Tongue (tissue), 2 donors: ENCODE results near the gene MS4A13. TPM values are rescaled to one million over a fixed set of nuclear protein-coding genes. Genes with fewer than 3 reads are reported as not detected.
"Not testable (repeated sequence)": the region's sequence is repeated elsewhere in the genome, so short reads cannot be mapped to it uniquely, and the experiment has no call there.

Source experiments
- DNase-seq: peaks from one replicate; pipeline ENCODE4 v3.0.0-alpha.2; 2015
- total RNA-seq: library from RNA; depleted of rRNA; stranded (reverse); fragments of >200 nt; gene quantifications from one replicate; pipeline ENCODE4 v1.2.3, GENCODE V29; 2014

Gene MS4A13, protein sequence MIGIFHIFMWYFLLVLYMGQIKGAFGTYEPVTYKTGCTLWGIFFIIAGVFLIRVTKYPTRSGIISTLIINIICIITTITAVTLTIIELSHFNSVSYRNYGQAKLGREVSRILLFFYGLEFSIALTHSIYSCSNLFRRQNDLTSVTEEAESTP
- total RNA-seq: not detected

DNA sequence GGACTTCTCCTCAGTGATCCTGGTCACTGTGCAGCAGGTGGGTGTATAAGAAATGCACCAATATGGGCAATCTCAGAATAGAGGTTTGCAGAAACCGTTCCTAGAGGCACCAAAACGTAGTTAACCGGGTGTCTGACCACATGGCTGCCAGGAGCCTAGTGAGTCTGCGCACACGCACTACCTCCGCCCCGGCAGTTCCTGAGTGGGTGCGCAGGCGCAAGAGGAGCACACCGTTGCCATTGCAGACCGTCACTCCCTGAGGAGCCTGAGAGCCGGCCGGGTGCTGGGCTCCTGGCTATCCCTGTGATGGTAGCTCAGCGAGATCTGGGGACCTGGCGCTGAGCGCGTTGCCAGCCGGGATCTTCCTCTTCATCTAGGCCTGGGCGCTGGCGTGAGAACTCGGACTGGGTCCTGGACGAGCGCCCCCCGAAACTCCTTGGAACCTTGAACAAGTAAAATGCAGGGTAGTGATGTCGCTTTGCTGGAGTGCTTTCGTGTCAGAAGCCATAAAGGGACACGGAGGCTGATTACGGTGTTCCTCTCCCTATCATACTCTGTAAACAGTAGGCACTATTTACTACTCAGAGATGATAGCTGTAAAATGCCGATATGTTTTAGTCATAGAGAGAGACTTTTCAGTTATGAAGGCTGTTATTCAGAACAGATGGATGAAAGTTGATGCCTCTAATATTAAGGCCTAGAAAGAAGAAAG, at the start of gene MS4A13:
MS4A13 (plus strand) TSS at position 249 of the 712 bp plus-strand sequence. CDS start 2,692 bp downstream, outside the sequence.
- no peak for DNase-seq

DNA sequence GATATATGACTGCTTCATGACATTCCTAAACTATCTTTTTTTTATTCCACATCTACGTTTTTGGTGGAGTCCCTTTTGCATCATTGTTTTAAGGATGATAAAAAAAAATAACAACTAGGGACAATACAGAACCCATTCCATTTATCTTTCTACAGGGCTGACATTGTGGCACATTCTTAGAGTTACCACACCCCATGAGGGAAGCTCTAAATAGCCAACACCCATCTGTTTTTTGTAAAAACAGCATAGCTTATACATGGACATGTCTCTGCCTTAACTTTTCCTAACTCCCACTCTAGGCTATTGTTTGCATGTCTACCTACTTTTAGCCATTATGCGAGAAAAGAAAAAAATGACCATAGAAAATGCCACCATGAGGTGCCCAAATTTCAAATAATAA, 46.4 kb upstream of the MS4A13 start:
- DNase-seq: no peak

DNA sequence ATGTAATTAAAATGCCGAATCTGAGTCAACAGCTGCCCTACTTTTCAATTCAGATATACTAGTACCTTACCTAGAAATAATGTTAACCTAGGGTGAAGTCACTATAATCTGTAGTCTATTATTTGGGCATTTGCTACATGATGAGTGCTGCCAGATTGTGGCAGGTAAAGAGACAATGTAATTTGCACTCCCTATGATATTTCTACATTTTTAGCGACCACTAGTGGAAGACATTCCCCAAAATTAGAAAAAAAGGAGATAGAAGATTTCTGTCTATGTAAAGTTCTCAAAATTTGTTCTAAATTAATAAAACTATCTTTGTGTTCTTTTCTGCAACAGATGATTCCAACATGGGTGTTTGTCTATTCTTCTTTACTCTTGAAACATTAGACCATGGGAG, 45.5 kb upstream of the MS4A13 start:
- no peak for DNase-seq

DNA sequence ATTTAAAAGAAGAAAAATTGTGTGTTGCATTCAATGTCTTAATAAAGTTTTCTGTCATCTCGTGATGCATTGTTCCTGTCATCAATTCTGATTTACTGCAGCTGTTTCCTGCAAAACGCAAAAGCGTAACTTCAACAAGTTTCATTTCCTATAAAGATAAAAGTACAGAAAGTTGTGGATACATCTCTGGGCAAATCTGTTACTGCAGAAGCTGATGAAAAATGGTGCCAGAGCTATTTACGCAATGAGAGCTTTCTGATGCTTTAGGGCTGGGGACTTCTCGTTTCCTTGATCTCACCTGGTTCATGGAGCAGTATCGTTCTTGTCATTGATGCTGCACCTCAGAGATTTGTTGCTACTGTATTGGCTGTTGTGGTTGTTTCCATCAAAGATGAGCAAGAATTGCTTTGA, 38.2 kb upstream of the MS4A13 start:
- no peak for DNase-seq

DNA sequence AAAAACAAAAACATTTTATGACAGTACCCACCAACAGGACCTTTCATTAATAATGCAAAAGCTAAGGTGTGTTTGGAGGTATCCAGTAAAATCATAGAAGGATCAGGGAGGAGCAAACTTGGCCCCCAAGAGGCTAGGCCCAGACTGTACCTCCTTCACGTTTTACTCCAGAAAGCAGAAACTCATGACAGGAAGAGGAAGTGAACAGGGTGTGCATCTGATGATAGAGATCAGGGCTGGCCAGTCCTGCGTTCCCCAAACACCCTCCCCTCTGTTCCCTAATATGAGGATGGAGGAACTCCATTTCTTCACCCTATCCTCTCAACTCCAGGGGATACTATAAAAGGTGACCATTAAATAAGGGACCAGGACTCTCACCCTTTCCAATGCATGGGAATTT, 32.8 kb upstream of the MS4A13 start:
- no peak for DNase-seq

DNA sequence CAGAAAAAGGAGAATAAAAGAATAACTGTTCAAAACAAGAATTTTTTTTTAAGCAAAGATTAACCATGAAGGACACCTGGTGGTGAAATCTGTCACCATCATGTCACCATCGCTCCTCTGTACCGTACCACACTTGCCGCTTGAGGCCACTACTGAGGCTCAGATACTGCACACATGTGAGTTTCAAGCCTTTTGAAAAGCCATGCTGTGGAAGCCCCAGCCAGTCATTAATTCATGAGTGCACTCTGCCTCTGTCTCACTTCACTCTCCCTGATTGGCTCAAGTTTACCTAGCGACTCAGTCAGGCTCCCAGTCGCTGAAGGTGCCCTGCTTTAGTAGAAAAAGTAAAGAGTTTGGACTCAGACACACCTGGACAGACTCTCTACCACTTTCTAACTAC, 29.2 kb upstream of the MS4A13 start:
- DNase-seq: no peak

DNA sequence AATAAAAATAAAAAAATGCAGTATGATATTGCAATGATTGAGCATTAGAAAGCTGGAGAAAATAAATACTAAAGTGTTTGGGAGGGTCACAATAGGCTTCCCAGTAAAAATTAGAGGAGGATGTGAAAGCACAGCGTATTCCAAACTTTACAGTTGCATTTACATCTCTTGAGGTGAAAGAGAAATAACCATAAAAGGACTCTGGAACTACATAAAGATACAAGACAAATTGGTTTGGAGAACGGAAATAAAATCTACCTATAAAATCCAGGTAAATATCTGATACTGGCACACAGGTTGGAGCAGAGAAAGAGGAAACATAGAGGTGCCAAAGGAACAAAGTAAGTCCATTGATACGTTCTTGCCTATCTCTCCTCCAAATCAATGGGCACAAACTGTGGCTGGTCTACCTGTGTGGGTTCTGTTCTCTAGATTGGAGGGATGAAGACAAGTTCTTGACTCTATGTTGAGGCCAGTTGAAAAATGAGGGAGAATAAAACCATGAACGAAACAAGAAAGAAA, 22.6 kb upstream of the MS4A13 start, which contains the start of gene MS4A12:
MS4A12 (plus strand) TSS at position 291 of the 522 bp plus-strand sequence. CDS start 4,541 bp downstream, outside the sequence.
- DNase-seq: no peak

DNA sequence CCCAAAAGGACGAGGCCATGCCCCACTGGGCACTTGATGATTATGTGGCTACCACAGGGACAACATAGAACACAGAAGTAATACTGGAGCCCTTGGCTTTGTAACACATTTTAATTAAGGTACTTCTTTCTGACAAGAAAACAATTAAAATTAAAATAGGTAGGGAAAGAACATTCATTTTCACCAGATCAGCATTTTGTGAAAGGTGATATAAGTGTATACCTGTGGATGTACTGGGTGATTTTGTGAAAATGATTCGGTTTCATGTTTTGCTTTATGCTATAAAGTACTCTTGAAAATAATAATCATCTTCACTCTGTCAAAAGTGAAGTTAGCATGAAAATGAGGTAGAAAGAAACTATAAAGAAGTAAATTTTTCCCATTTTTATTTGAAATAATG, 21.7 kb upstream of the MS4A13 start:
- DNase-seq: no peak

DNA sequence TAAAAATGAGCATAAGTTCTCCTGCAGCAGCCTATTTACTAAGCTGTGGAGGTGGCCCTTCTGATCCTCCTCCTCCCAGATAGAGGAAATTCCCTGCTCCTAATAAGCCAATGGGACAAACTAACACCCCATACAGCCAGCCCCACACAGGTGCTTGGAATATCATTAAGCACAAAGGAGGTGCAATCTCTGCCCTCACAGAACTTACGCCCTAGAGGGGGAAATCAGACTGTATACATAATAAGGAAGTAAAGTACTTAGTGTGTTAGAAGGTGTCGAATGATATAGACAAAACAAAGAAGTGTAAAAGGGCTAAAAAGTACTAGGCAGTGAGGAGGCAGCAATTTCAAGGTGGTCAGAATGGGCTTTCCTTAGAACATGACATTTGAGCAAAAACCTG, 16.8 kb upstream of the MS4A13 start:
- DNase-seq: no peak

DNA sequence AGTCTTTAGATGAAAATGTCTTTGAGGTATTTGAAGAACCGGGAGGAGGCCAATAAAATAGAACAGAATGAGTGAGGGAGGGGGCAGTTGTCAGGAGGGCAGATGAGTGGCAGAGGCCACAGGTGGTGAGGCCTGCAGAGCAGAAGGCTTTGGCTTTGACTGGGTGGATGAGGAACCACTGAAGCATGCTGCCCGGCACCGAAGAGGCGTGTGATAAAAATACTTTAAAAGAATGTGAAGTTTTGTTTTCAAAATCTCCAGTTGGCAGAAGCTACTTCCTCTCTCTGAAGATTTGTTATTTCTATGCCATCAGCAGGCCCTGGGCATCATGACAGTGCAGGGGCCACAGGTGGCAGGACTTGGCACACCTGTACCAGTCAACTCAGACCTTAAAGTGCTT, 16.3 kb upstream of the MS4A13 start:
- no peak for DNase-seq

DNA sequence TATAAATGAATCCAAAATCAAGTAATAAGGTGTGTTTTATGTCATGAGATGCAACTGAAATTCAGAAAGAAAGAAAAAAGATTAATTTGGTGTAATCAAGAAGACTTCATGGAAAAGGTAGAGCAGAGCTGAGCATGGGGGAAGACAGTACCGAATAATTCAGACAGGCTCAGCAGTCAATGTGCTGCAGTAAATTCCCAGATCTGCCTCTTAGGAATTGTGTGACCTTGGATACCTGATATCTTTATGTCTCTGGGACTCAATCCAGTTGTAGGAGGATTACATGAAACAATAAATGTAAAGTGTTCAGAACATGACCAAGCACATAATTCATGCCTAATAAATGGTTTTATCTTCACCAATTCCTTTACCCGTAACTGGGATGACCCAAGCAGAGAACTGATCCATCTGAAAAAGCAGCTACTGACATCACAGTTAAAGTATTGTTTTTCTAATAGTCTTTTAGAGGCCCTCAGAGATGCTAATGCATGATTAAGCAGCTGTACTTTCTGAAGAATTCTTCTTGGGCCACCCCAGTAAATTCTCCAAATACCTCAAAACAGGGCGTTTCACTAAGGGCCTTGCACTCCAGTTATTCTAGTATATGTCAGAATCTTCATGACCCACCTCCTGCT, 14.8 kb upstream of the MS4A13 start:
- DNase-seq: no peak

DNA sequence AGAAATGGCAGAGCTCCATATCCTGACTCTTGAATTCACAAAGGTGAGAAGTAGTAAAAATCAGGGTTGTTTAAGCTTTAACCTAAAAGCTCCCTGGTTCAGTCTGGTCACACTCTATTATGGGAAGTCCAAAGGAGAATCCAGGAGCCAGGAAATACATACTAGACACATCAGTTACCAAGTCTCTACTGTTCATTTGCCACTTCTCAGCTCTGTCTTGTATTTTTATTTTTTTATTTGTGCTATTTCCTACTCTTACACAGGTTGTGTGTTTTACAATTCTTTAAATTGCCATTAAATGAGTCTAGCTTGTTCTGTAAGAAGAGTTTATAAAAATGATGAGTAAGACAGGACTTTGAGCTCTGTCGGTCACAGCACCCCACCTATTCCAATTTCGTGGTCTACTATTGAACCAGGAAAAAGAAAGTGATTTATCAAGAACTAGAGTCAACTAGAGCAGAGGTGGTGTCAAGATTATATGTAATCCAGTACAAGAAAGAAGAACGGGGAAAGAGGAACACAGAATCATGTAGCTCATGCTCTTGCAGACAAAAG, 12.9 kb upstream of the MS4A13 start:
- no peak for DNase-seq

DNA sequence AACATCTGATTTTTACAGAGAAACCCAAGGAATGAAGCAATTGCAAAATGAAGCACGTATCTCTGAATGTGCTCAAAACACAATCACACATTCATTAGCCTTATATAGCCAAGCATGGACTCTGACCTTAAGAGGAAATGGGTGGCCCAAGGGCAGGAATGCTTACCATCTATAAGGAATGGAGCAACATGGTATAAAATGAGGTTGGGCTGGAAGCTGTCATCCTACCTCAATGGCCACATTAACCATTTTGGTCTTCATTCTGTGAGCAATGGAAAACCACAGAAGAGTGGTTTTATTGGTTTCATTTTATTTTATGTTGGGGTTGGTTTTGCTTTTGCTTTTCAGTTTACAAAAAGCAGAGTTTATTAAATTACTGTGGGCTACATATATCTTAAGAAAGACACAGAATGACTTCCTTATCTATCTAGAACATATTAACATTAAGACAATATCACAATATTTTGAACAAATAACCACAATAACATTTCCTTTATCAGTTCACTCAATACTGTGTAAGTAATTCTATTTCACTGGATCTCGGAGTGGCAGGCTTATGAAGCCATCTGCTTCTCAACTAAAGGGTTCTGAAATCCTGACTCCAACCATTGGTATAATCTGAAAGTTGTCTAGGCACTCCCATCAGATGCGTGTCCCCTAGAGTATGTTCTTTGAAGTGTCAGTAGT, 10.8 kb upstream of the MS4A13 start:
- no peak for DNase-seq

DNA sequence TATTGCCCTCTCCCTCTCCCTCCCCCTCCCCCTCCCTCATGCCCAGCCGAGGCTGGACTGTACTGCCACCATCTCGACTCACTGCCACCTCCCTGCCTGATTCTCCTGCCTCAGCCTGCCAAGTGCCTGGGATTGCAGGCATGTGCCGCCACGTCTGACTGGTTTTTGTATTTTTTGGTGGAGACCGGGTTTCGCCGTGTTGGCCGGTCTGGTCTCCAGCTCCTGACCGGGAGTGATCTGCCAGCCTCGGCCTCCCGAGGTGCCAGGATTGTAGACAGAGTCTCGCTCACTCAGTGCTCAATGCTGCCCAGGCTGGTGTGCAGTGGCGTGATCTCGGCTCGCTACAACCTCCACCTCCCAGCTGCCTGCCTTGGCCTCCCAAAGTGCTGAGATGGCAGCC, 5.6 kb upstream of the MS4A13 start:
- DNase-seq: not testable (repeated sequence)

DNA sequence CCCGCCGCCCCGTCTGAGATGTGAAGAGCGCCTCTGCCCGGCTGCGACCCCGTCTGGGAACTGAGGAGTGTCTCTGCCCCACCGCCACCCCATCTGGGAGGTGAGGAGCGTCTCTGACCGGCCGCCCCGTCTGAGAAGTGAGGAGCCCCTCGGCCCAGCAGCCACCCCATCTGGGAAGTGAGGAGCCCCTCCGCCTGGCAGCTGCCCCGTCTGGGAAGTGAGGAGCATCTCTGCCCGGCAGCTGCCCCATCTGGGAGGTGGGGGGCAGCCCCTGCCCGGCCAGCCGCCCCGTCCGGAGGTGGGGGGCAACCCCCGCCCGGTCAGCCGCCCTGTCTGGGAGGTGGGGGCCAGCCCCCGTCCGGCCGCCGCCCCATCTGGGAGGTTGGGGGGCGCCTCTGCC, 5.0 kb upstream of the MS4A13 start:
- DNase-seq: not testable (repeated sequence)

DNA sequence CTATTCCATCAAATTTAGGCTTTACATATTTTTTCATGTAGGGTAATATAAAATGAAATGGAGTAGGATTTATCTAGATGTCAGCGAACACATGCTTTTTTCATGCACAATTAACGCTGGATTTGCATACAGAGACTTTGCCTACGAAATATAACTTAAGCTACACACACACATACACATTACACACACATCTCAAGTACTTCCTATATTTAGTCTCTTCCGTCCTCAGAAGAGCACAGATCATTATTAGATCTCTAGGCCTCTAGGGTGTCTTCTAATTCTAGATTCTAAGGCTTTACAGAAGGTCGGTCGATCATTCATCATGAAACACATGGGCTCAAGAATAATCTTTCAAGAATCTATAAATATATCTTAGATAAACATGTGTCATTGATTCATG, 3.8 kb upstream of the MS4A13 start:
- DNase-seq: no peak

DNA sequence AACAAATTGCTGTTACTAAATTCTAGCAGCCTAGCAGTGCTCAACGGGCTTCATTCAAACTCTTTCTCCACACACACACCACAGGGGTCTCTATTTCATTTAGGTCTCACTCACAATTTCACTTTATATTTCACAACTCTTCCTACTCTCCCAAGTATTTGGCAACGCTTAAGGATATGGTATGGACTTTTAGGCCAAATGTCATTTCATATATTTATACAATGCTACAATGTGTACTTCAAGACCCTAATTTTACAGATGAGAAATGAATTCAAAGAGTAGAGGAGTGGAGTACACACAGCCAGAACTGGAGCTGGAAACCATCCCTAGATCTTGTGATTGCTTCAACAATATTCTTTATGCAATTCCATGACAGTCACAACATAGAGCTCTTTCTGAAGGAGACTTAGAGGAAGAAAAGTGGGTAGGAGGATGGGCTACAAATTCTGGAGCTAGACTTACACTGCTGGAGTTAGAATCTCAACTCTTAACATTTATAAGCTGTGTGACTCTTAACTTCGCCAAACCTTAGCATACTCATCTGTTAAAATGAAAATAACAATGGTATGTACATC, 2.5 kb upstream of the MS4A13 start:
- DNase-seq: peak; percentile 44

DNA sequence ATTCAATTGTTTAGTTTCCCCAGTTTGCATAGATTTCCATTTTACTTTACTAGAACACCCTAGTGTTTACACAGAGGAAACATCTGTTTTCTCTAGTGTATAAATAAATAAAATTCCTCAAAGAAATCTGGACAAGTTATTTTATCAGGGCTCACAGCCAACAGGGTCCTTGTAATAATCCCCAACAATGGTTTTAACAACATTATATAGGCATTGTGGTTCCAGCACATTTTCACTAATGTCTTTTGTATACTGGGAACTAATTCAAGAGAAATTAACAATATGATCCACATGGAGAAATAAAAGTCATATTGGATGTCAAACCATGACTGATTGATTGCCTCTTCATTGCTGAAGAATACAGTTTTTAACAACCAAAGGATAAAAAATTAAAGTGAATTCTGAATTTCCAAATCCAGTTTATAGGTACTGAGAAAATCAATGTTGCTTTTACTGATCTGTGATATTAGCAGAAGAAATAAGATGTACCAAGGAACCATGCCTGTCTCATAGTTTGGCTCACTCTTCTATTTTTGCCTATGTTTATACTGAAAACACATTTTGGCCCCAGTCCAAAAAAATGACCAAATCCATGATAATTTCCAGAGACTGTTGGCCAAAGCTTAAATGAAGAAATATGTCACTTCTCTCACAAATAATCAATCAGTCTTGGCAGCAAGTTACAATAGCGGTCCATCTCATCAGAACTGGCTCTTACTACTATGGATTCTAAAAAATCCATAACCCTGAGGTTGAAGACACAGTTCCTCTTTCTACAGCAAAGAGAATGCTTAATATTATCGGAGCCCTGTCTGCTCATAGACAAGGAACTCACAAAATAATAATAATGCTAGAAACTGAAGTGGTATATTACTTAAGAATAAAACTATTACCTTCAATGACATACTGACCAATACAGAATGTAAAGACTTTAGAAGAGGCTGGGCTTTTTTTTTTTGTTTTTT, 1.4 kb upstream of the MS4A13 start:
- peak; percentile 64 for DNase-seq

DNA sequence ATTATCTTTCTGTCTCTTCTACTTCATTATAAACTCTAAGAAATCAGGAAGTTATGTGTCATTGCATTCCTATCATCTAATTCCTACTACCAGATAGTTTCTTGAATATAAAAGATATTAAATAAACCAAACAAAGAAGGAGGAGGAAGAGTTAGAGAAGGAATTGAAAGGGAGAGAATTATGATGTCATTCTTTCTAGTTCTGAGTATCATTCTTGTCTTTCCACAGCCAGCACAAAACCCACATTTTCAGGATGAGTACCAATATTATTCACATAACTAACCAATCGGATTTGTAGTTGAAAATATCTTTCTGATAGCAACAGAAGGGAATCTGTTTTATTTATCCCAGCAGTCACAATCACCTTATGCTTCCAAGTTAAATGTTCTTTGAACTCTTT, 13.3 kb downstream of the MS4A13 start:
- no peak for DNase-seq

DNA sequence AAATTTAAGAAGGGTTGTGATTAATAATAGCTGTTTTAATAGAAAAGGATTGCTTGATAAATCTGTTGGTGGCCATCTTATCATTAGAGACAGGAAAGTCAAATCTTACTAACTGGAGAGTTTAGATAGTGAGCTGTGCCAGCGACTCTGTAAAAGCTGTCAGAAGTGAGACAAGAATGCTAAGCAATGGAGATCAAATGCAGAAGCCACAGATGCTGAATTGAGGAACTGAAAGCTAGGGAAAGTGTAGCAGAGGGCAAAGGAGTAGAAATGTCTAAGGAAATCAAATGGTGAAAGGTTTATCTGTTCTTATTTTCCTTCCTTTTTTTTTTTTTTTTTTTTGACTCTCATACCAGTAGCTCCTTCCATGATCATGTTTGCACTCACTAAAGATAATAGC, 13.7 kb downstream of the MS4A13 start:
- no peak for DNase-seq
